WI38 (cell line): Measurements from ENCODE around the gene RIOK3.
"Not testable (repeated sequence)": the region's sequence is repeated elsewhere in the genome, so short reads cannot be mapped to it uniquely, and the experiment has no call there.

ENCODE experiments used
- H3K4me3 ChIP-seq: 2 replicates; pipeline ENCODE4 v1.5.1; 2011; ENCODE audit warnings: low read depth, mild to moderate bottlenecking, control low read depth, low read length
- TF ChIP-seq, protein P1 (sequence below): IDR thresholded peaks from 2 replicates; pipeline ENCODE4 v1.5.1; 2012; ENCODE audit warnings: low read depth, mild to moderate bottlenecking, control low read depth, low read length

The RIOK3 gene

GRCh38 chr18:23484561-23485182, 31.6 kb downstream of the RIOK3 start:
- TF ChIP-seq, protein P1, sequence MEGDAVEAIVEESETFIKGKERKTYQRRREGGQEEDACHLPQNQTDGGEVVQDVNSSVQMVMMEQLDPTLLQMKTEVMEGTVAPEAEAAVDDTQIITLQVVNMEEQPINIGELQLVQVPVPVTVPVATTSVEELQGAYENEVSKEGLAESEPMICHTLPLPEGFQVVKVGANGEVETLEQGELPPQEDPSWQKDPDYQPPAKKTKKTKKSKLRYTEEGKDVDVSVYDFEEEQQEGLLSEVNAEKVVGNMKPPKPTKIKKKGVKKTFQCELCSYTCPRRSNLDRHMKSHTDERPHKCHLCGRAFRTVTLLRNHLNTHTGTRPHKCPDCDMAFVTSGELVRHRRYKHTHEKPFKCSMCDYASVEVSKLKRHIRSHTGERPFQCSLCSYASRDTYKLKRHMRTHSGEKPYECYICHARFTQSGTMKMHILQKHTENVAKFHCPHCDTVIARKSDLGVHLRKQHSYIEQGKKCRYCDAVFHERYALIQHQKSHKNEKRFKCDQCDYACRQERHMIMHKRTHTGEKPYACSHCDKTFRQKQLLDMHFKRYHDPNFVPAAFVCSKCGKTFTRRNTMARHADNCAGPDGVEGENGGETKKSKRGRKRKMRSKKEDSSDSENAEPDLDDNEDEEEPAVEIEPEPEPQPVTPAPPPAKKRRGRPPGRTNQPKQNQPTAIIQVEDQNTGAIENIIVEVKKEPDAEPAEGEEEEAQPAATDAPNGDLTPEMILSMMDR: no peak
- no peak overlapping the region for H3K4me3 ChIP-seq

GRCh38 chr18:23485386-23485785, 32.3 kb downstream of the RIOK3 start:
- TF ChIP-seq, protein P1: no peak
- H3K4me3 ChIP-seq: no peak overlapping the region

GRCh38 chr18:23487738-23488570, 34.9 kb downstream of the RIOK3 start:
- TF ChIP-seq, protein P1: no peak
- no peak overlapping the region for H3K4me3 ChIP-seq

DNA sequence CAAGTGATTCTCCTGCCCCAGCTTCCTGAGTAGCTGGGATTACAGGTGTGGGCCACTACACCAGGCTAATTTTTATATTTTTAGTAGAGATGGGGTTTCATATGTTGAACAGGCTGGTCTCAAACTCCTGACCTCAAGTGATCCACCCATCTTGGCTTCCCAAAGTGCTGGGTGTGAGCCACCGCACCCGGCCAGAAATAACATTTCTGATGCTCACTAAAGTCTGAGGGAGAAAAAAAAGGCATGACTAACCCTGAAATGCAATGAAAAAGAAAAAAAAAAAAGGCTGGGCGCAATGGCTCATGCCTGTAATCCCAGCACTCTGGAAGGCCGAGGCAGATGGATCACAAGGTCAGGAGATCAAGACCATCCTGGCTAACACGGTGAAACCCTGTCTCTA, 36.5 kb downstream of the RIOK3 start:
- not testable (repeated sequence) for H3K4me3 ChIP-seq

DNA sequence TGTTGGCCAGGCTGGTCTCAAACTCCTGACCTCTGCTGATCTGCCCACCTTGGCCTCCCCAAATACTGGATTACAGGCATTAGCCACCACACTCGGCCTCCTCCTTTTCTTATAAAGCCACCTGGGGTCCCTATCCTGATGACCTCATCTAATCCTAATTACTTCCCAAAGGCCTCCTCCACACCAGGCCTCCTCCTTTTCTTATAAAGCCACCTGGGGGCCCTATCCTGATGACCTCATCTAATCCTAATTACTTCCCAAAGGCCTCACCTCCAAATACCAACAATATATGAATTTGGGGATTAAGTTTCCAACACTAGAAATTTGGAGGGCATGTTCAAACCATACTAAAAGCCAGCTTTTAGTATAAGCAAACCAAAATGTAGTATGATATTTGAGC, 40.6 kb downstream of the RIOK3 start:
- TF ChIP-seq, protein P1: no peak
- no peak overlapping the region for H3K4me3 ChIP-seq

DNA sequence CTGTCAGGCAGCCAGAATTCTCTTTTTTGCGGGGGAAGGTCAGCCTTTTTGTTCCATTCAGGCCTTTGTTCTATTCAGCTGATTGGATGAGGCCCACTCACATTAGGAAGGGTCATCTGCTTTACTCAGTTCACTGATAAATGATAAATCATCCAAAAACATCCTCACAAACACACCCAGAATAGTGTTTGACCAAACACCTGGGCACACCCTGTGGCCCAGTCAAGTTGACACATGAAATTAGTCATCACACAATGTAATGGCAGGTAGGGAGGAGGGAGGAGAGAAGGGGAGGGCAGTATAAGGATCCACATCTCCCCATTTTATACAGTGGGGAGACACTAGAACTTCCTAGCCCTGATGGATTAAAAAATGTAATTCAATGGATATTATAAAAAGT, 41.9 kb downstream of the RIOK3 start:
- no peak overlapping the region for H3K4me3 ChIP-seq
- TF ChIP-seq, protein P1: no peak

- no peak overlapping the region for H3K4me3 ChIP-seq
- TF ChIP-seq, protein P1: no peak
Measured at GRCh38 chr18:23495723-23496440, 42.8 kb downstream of the RIOK3 start.
